SU-DHL-6 (cell line): Measurements from ENCODE around the gene CARD9.

ENCODE experiments used
- CTCF ChIP-seq: fragments of 200-600 bp; sonication (generic); IDR thresholded peaks from one replicate; pipeline ENCODE4 v1.5.1; 2017; ENCODE audit warnings: antibody characterized with exemption, mild to moderate bottlenecking, low read length, moderate library complexity; ENCODE audit not compliant: insufficient read depth, poor library complexity, severe bottlenecking
- EZH2phosphoT487 ChIP-seq: fragments of 200-600 bp; sonication (generic), shearing (Covaris generic); conservative IDR thresholded peaks from 2 replicates; pipeline ENCODE4 v1.6.1; 2018; ENCODE audit warnings: mild to moderate bottlenecking, antibody characterized with exemption, low read length, moderate library complexity, mixed read lengths

- no peak for TF ChIP-seq CTCF
- no peak for TF ChIP-seq EZH2phosphoT487
These were observed 25.9 kb upstream of the CARD9 start for GRCh38 chr9:136399176-136400037.
